HepG2 (cell line): ENCODE results near the gene OPALIN. TPM values are rescaled to one million over a fixed set of nuclear protein-coding genes. Genes with fewer than 3 reads are reported as not detected.

ENCODE experiments used
- ATAC-seq: fragments of 200-7000 bp; cut with Tn5 transposase; 3 replicates; pipeline ENCODE4 v1.9.1; 2020; ENCODE audit warnings: mild to moderate bottlenecking, moderate library complexity
- BruUV-seq: library from RNA; stranded (reverse); fragments of 400-500 nt; replicated peaks from 2 replicates; lab custom pipeline; 2021; lab: Mats Ljungman, UMichigan
- CTCF ChIA-PET: fragments of 300-600 bp; formaldehyde crosslinking; extraction: SDS; loops from one replicate; lab custom pipeline; 2021; ENCODE audit warnings: low total read pairs, inconsistent platforms, low intra/inter-chr PET ratio; lab: Yijun Ruan, JAX
- POLR2A ChIA-PET: fragments of 350-600 bp; sonication (Branson Sonifier 250); formaldehyde crosslinking; loops from one replicate; lab custom pipeline; 2020; ENCODE audit warnings: antibody characterized with exemption, inconsistent platforms; lab: Yijun Ruan, JAX
- DNase-seq: peaks from one replicate; pipeline ENCODE4 v3.0.0-alpha.2; 2015; ENCODE audit warnings: low spot score
- FAIRE-seq: peaks from 3 replicates; lab custom pipeline; 2011; peaks lifted over from hg19 to GRCh38; lab: Jason Lieb, UNC
- H2AFZ ChIP-seq: one replicate; pipeline ENCODE4 v1.6.1; 2011; ENCODE audit warnings: low read length, inconsistent platforms
- H3K27ac ChIP-seq: fragments of 300-600 bp; 3 replicates; pipeline ENCODE4 v1.8.0; 2011; ENCODE audit warnings: mixed run types, mild to moderate bottlenecking, mixed read lengths, low read length, inconsistent platforms; ENCODE audit not compliant: insufficient read depth; ENCODE audit errors: extremely low read length
- H3K27me3 ChIP-seq, 2 experiments: fragments of 200-600 bp in 1 of 2; 2 replicates in 1 of 2; 3 replicates in 1 of 2; pipeline versions ENCODE4 v1.6.0 to v1.8.0; 2011; ENCODE audit warnings: low read length in 2 of 2, mild to moderate bottlenecking in 2 of 2, moderate library complexity in 2 of 2, inconsistent platforms in 1 of 2; ENCODE audit not compliant: insufficient read depth in 2 of 2, control insufficient read depth in 1 of 2
- H3K36me3 ChIP-seq, 2 experiments: fragments of 200-600 bp in 1 of 2; replicated peaks in 1 of 2; 2 replicates in 1 of 2; 3 replicates in 1 of 2; pipeline versions ENCODE4 v1.5.1 to v1.8.0; 2011; ENCODE audit warnings: low read length in 2 of 2, inconsistent platforms in 1 of 2; ENCODE audit not compliant: insufficient read depth in 2 of 2, control insufficient read depth in 1 of 2
- H3K4me1 ChIP-seq: 2 replicates; pipeline ENCODE4 v1.5.1; 2012; ENCODE audit warnings: low read length, inconsistent platforms; ENCODE audit not compliant: insufficient read depth
- H3K4me2 ChIP-seq: 2 replicates; pipeline ENCODE4 v1.6.0; 2011; ENCODE audit warnings: low read depth, low read length, inconsistent platforms
- H3K4me3 ChIP-seq, 3 experiments: fragments of 200-600 bp in 1 of 3; sonication (generic), shearing (Covaris generic) in 1 of 3; replicated peaks in 1 of 3; 2 replicates each; pipeline ENCODE4 v1.5.1; 2011 to 2016; ENCODE audit warnings: low read length in 3 of 3, inconsistent platforms in 2 of 3, low read depth in 2 of 3, mild to moderate bottlenecking in 2 of 3, control low read depth in 1 of 3, mixed read lengths in 1 of 3; ENCODE audit not compliant: insufficient read depth in 1 of 3
- H3K79me2 ChIP-seq: one replicate; pipeline ENCODE4 v1.6.1; 2011; ENCODE audit warnings: low read length, inconsistent platforms; ENCODE audit not compliant: insufficient read depth
- H3K9ac ChIP-seq: 2 replicates; pipeline ENCODE4 v1.6.0; 2011; ENCODE audit warnings: mild to moderate bottlenecking, low read depth, low read length, inconsistent platforms; ENCODE audit not compliant: insufficient read depth
- H3K9me3 ChIP-seq: 2 replicates; pipeline ENCODE4 v1.5.1; 2012; ENCODE audit warnings: mild to moderate bottlenecking, low read length
- H4K20me1 ChIP-seq: 2 replicates; pipeline ENCODE4 v1.6.0; 2011; ENCODE audit warnings: inconsistent platforms, mild to moderate bottlenecking, low read length, moderate library complexity; ENCODE audit not compliant: insufficient read depth
- AGO1 ChIP-seq: fragments of 200-400 bp; formaldehyde crosslinking; IDR thresholded peaks from 2 replicates; pipeline ENCODE4 v1.6.1; 2017; ENCODE audit warnings: mild to moderate bottlenecking, low read depth, low read length, moderate library complexity; ENCODE audit not compliant: poor library complexity, severe bottlenecking
- AHR ChIP-seq: IDR thresholded peaks from 2 replicates; pipeline ENCODE4 v1.6.1; 2018; ENCODE audit warnings: missing genetic modification reagents, missing compliant biosample characterization
- E2F1 ChIP-seq: sonication (generic); formaldehyde crosslinking; IDR thresholded peaks from 2 replicates; pipeline ENCODE4 v1.5.0; 2020; ENCODE audit warnings: missing genetic modification reagents
- MNT ChIP-seq: fragments of 450-650 bp; IDR thresholded peaks from 2 replicates; pipeline ENCODE4 v1.6.1; 2016
- NFATC3 ChIP-seq: sonication (generic); formaldehyde crosslinking; IDR thresholded peaks from 2 replicates; pipeline ENCODE4 v1.5.1; 2020; ENCODE audit warnings: mild to moderate bottlenecking, missing genetic modification reagents
- PHF8 ChIP-seq: sonication (generic); formaldehyde crosslinking; IDR thresholded peaks from 2 replicates; pipeline ENCODE4 v1.5.0; 2020; ENCODE audit warnings: missing genetic modification reagents
- SKI ChIP-seq: fragments of 450-650 bp; IDR thresholded peaks from one replicate; pipeline ENCODE4 v1.6.1; 2018; ENCODE audit warnings: mild to moderate bottlenecking; ENCODE audit not compliant: partially characterized antibody
- ZBTB42 ChIP-seq: sonication (generic); formaldehyde crosslinking; IDR thresholded peaks from 2 replicates; pipeline ENCODE4 v1.5.0; 2020; ENCODE audit warnings: mild to moderate bottlenecking, missing genetic modification reagents
- ZNF605 ChIP-seq: sonication (generic); formaldehyde crosslinking; IDR thresholded peaks from 2 replicates; pipeline ENCODE4 v1.8.0; 2022; ENCODE audit warnings: mild to moderate bottlenecking, missing genetic modification reagents
- WGBS: methylation state at CpG from one replicate; pipeline ENCODE4 v1.1.6; 2017; ENCODE audit warnings: low lambda C conversion rate; 5-methylcytosine and 5-hydroxymethylcytosine counted together
- in situ Hi-C: cut with HindIII; loops from 2 replicates; pipeline ENCODE4 v1.10.0; 2017; ENCODE audit warnings: low pct_unique_long_range_greater_than_20kb; ENCODE audit not compliant: extremely low pct_ligation_motif_present
- intact Hi-C: fragments of 100-400 bp; cut with micrococcal nuclease; formaldehyde crosslinking; loops from one replicate; pipeline ENCODE4 v1.10.0; 2022; ENCODE audit not compliant: unreplicated experiment
- polyA plus RNA-seq, 8 experiments: library from polyadenylated mRNA; depleted of rRNA in 3 of 8; stranded (reverse) in 7 of 8; unstranded in 1 of 8; fragments of >200 nt; fragmentation: Illumina TruSeq in 4 of 8; extraction: Trizol in 4 of 8; gene quantifications; 2 replicates each; pipeline versions ENCODE4 v1.2.1 to v1.2.3, GENCODE V29; 2011 to 2016; ENCODE audit warnings: low read depth in 4 of 8, missing spikeins in 1 of 8, mixed read lengths in 1 of 8; ENCODE audit not compliant: insufficient read depth in 1 of 8
- total RNA-seq, 5 experiments: library from RNA; depleted of rRNA; stranded (reverse); fragments of >200 nt; fragmentation: Illumina TruSeq; extraction: Trizol; gene quantifications; 2 replicates each; pipeline ENCODE4 v1.2.3, GENCODE V29; 2016; ENCODE audit warnings: low read depth in 1 of 5

Gene OPALIN
- total and polyA plus RNA-seq, 2 of the 13 experiments (the other 11 are each of a cell fraction or from before 2014, with no cell fraction given), result not detected

GRCh38 chr10:96342402-96342801, 16.4 kb downstream of the OPALIN start:
- no TSS peak for BruUV-seq
- ATAC-seq (no peak), DNase-seq (no peak), FAIRE-seq (no peak)
- intact Hi-C loops, result no loop called here
- in situ Hi-C loops, result no loop called here
- no peaks in the 10 kb centered on the region for H3K9me3 ChIP-seq
- H3K4me2 ChIP-seq, result no peak overlapping the region
- no peaks in the 10 kb centered on the region for H4K20me1 ChIP-seq
- 0 out of 5 replicates have a peak, but pooled peaks cover 0 to 7% of the 10 kb centered on the region in 2 experiments for H3K27me3 ChIP-seq
- H3K9ac ChIP-seq, result no peak overlapping the region
- no peak overlapping the region for H2AFZ ChIP-seq
- no peaks in the 10 kb centered on the region for H3K79me2 ChIP-seq
- no peaks in the 10 kb centered on the region for H3K36me3 ChIP-seq
- CTCF ChIA-PET, result no interaction called here
- POLR2A ChIA-PET, result no interaction called here
- no peak for TF ChIP-seq E2F1 (CRISPR knock-in tag)
- no peak for TF ChIP-seq ZNF605 (CRISPR knock-in tag)
- TF ChIP-seq SKI, result no peak
- TF ChIP-seq AHR (CRISPR knock-in tag), result no peak
- TF ChIP-seq PHF8 (CRISPR knock-in tag), result no peak
- 14% methylated on average over 4 of the region's 4 CpGs for WGBS
- H3K27ac ChIP-seq, result no peak overlapping the region
- no peak overlapping the region for H3K4me3 ChIP-seq
- no peaks in the 10 kb centered on the region for H3K4me1 ChIP-seq

- no peak for TF ChIP-seq AGO1
- TF ChIP-seq MNT, result peak; percentile 93
- TF ChIP-seq ZBTB42 (CRISPR knock-in tag), result no peak
- TF ChIP-seq NFATC3, result no peak
- TF ChIP-seq, all 625 proteins: peak for 1
- Histone ChIP-seq H2AFZ (no peak overlapping the region), H3K27me3 (0 out of 5 replicates have a peak, but pooled peaks cover 0 to 7% of the 10 kb centered on the region in 2 experiments), H3K27ac (no peak overlapping the region), H3K79me2 (no peaks in the 10 kb centered on the region), H3K4me2 (no peak overlapping the region), H3K4me3 (no peak overlapping the region), H4K20me1 (no peaks in the 10 kb centered on the region), H3K4me1 (no peaks in the 10 kb centered on the region), H3K36me3 (no peaks in the 10 kb centered on the region), H3K9ac (no peak overlapping the region), H3K9me3 (no peaks in the 10 kb centered on the region)
- in situ Hi-C loops (no loop called here), intact Hi-C loops (no loop called here)
- WGBS, result 1% methylated on average over 5 of the region's 5 CpGs
- ChIA-PET POLR2A (no interaction called here), CTCF (interaction anchor here (1.5 kb wide), 1 partner anchor 324 kb away, joined by 6 read pairs; no protein-coding TSS in a partner anchor)
- BruUV-seq, result no TSS peak
- ATAC-seq (no peak), DNase-seq (no peak), FAIRE-seq (no peak)
Observed at GRCh38 chr10:96341219-96342182, 17.3 kb downstream of the OPALIN start.
